ENCODE data around the gene ARMC8. TPM values are rescaled to one million over a fixed set of nuclear protein-coding genes. Genes with fewer than 3 reads are reported as not detected.

The ARMC8 gene
- total and polyA plus RNA-seq, 2 of the 8 experiments (the other 6 are each of a cell fraction or from before 2014, with no cell fraction given), result 47.3 to 58.5 TPM

GRCh38 chr3:138296639-138297038 lies 109.5 kb downstream of the ARMC8 start:
- FAIRE-seq (no peak), DNase-seq (ENCODE audit: low read depth in 1 of 2, low spot score in 2 of 2) (no peak)
- Histone ChIP-seq H3K4me3 (ENCODE audit: extremely low read depth in 1 of 4, insufficient read depth in 2 of 4, low read depth in 3 of 4, low read length in 4 of 4) (no peak overlapping the region), H2BK20ac (ENCODE audit: low read length) (no peak overlapping the region), H3K14ac (ENCODE audit: insufficient read length) (no peak overlapping the region), H2BK15ac (ENCODE audit: low read length) (no peak overlapping the region), H2BK120ac (replicated peaks; ENCODE audit: low read depth, low read length) (no peak overlapping the region), H3K27ac (ENCODE audit: low read depth, low read length) (no peak overlapping the region), H3K79me1 (ENCODE audit: low read depth, low read length) (no peaks in the 10 kb centered on the region), H4K5ac (ENCODE audit: insufficient read length, low read depth, low read length) (no peak overlapping the region), H2BK5ac (ENCODE audit: low read depth, low read length) (no peak overlapping the region), H4K91ac (replicated peaks; ENCODE audit: insufficient read length, low read length) (no peak overlapping the region), H3K9ac (replicated peaks in 1 of 4; ENCODE audit: extremely low read depth in 1 of 4, low read depth in 3 of 4, low read length in 3 of 4) (no peak overlapping the region), H3K4ac (replicated peaks; ENCODE audit: insufficient read length, low read depth, low read length) (no peak overlapping the region), H4K8ac (ENCODE audit: extremely low read depth, insufficient read depth, low read length) (no peak overlapping the region), H3K9me3 (ENCODE audit: insufficient read depth in 2 of 2, low read depth in 1 of 2, low read length in 1 of 2) (no peaks in the 10 kb centered on the region), H3K4me2 (ENCODE audit: insufficient read depth in 1 of 2, low read depth in 2 of 2, low read length in 2 of 2) (no peak overlapping the region), H3K23ac (ENCODE audit: insufficient read length) (no peak overlapping the region), H4K20me1 (replicated peaks in 1 of 2; ENCODE audit: control insufficient read depth in 1 of 2, insufficient read depth in 2 of 2, low read length in 2 of 2) (no peaks in the 10 kb centered on the region), H3K79me2 (ENCODE audit: control insufficient read depth in 1 of 2, insufficient read depth in 2 of 2, low read length in 2 of 2) (no peaks in the 10 kb centered on the region), H2AFZ (ENCODE audit: low read length) (no peak overlapping the region), H2AK5ac (ENCODE audit: low read depth, low read length) (no peak overlapping the region), H3K27me3 (replicated peaks in 1 of 4; ENCODE audit: control insufficient read depth in 3 of 4, extremely low read depth in 1 of 4, insufficient read depth in 3 of 4, low read length in 3 of 4) (no peaks in the 10 kb centered on the region), H3K18ac (ENCODE audit: extremely low read depth, low read length) (no peak overlapping the region), H3K36me3 (ENCODE audit: control insufficient read depth in 2 of 4, insufficient read depth in 4 of 4, low read length in 3 of 4) (peaks cover 2 to 14% (median 9%) of the 10 kb centered on the region in 4 experiments; a peak in 6 of 8 replicates), H2BK12ac (ENCODE audit: low read depth, low read length) (no peak overlapping the region), H3K4me1 (replicated peaks in 1 of 4; ENCODE audit: control insufficient read depth in 3 of 4, insufficient read depth in 4 of 4, low read length in 3 of 4) (no peaks in the 10 kb centered on the region), H3K23me2 (ENCODE audit: low read depth, low read length) (no peaks in the 10 kb centered on the region), H3K56ac (replicated peaks; ENCODE audit: insufficient read length, low read depth, low read length) (no peak overlapping the region)
- ChIA-PET POLR2A (ENCODE audit: partially characterized antibody) (interaction anchor here (1.1 kb wide), 1 partner anchor 24 kb away, joined by 3 read pairs; no protein-coding TSS in a partner anchor), CTCF (ENCODE audit: partially characterized antibody) (interaction anchor here (1.0 to 1.6 kb wide), 2 partner anchors 15 to 32 kb away, joined by 3 read pairs; no protein-coding TSS in a partner anchor)
- WGBS, 2 experiments (ENCODE audit: extremely low coverage in 1 of 2, insufficient coverage in 1 of 2, insufficient read length in 1 of 2, insufficient replicate concordance in 2 of 2, low coverage in 1 of 2, low lambda C conversion rate in 2 of 2, missing lambda C conversion rate in 1 of 2), result 94% methylated on average over 1 of the region's 1 CpG; no CpG with 5 or more reads in 1 of the 2 experiments
- TF ChIP-seq POLR2A (IDR thresholded peaks at IDR 0.05; ENCODE audit: control extremely low read depth in 1 of 2, low read depth in 2 of 2, low read length in 2 of 2) (no peak), CBX8 (IDR thresholded peaks at IDR 0.05; ENCODE audit: borderline replicate concordance, low read depth, low read length) (no peak), ATF2 (IDR thresholded peaks at IDR 0.05; ENCODE audit: low read length) (no peak), BACH1 (IDR thresholded peaks at IDR 0.05; ENCODE audit: low read length) (no peak), ZNF274 (IDR thresholded peaks at IDR 0.05; ENCODE audit: borderline replicate concordance, extremely low read depth, low read length) (no peak), RNF2 (IDR thresholded peaks at IDR 0.05; ENCODE audit: borderline replicate concordance, low read depth, low read length, missing control alignments, poor library complexity, severe bottlenecking) (no peak), BRCA1 (IDR thresholded peaks at IDR 0.05; ENCODE audit: low read depth, low read length) (no peak), CHD2 (IDR thresholded peaks at IDR 0.05; ENCODE audit: low read length) (no peak), CREB1 (IDR thresholded peaks at IDR 0.05) (no peak), GTF2F1 (IDR thresholded peaks at IDR 0.05; ENCODE audit: borderline replicate concordance, low read depth, low read length) (no peak), RXRA (IDR thresholded peaks at IDR 0.05; ENCODE audit: insufficient read depth, low read depth, low read length) (no peak), POLR2AphosphoS5 (IDR thresholded peaks at IDR 0.05; ENCODE audit: low read depth, low read length) (no peak), E2F6 (IDR thresholded peaks at IDR 0.05) (no peak)

Measured in H1 (cell line).